Thyroid gland (tissue), 4 donors: Measurements from ENCODE around the gene IQSEC1.

Experiments
- POLR2A ChIP-seq, 2 donors: fragments of 450-650 bp; IDR thresholded peaks; one replicate each; pipeline ENCODE4 v1.6.1; 2017; ENCODE audit warnings: antibody characterized with exemption in 2 of 2, mild to moderate bottlenecking in 2 of 2, moderate library complexity in 1 of 2
- TF ChIP-seq, protein P1 (sequence below), 6 experiments: fragments of 200-600 bp in 3 of 6; fragments of 450-650 bp in 3 of 6; sonication (generic) in 3 of 6; IDR thresholded peaks; one replicate each; pipeline ENCODE4 v1.5.1; 2016 to 2019; ENCODE audit warnings: antibody characterized with exemption in 6 of 6, mild to moderate bottlenecking in 2 of 6, inconsistent platforms in 1 of 6, moderate library complexity in 1 of 6

DNA sequence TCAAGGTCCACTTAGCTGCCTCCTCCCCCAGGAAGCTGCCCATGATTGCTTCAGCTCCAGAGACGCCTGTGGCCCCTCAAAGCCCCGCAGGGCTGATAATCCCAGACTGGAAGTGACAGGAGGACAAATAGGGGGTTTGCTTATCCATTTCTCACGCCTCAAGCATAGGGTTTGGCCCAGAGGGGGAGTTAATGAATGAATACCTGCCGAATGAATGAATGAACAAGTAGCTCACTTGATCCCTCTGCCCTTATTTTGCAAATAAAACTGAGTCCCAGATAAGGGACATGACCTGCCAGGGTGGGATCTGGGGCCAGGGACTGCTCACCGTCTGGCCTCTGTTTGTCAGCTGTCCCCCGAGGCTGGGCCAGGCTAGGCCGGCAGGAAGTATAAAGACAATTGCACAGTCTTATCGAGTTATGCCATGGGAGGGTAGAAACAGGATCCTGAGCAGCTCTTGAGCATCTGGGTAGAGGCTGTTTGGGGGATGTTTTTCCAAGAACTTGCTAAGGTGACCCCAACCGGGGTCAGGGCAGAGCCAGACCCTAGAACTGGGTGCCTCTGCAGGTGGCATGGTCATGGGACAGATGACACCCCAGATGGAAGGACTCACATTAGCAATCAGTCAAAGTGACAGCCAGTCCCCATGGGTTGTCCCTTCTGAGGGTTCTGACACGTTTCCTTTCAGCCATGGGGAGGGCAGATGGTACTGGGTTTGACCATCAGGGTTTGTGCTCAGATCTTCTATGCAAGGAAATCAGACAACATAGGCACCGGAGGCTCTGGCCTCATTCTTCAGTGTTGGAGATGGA is 45.0 kb downstream of the IQSEC1 start:
- TF ChIP-seq, protein P1, sequence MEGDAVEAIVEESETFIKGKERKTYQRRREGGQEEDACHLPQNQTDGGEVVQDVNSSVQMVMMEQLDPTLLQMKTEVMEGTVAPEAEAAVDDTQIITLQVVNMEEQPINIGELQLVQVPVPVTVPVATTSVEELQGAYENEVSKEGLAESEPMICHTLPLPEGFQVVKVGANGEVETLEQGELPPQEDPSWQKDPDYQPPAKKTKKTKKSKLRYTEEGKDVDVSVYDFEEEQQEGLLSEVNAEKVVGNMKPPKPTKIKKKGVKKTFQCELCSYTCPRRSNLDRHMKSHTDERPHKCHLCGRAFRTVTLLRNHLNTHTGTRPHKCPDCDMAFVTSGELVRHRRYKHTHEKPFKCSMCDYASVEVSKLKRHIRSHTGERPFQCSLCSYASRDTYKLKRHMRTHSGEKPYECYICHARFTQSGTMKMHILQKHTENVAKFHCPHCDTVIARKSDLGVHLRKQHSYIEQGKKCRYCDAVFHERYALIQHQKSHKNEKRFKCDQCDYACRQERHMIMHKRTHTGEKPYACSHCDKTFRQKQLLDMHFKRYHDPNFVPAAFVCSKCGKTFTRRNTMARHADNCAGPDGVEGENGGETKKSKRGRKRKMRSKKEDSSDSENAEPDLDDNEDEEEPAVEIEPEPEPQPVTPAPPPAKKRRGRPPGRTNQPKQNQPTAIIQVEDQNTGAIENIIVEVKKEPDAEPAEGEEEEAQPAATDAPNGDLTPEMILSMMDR (IDR thresholded peaks at IDR 0.05): no peak
- no peak for TF ChIP-seq POLR2A (IDR thresholded peaks at IDR 0.05)
